Gastrocnemius medialis (tissue), 4 donors: Measurements from ENCODE around the gene TBC1D5.

Experiments
- POLR2A ChIP-seq, 2 donors: fragments of 450-650 bp; IDR thresholded peaks; one replicate each; pipeline ENCODE4 v1.6.1; 2017; ENCODE audit warnings: antibody characterized with exemption in 2 of 2, mild to moderate bottlenecking in 2 of 2, moderate library complexity in 2 of 2
- TF ChIP-seq, protein P1 (sequence below), 5 experiments: fragments of 450-650 bp in 3 of 5; fragments of 200-600 bp in 2 of 5; sonication (generic) in 2 of 5; IDR thresholded peaks in 4 of 5; conservative IDR thresholded peaks in 1 of 5; 1 replicate in 4 of 5; 2 replicates in 1 of 5; pipeline ENCODE4 v1.5.1; 2016 to 2019; ENCODE audit warnings: antibody characterized with exemption in 5 of 5, mild to moderate bottlenecking in 3 of 5, moderate library complexity in 3 of 5

DNA sequence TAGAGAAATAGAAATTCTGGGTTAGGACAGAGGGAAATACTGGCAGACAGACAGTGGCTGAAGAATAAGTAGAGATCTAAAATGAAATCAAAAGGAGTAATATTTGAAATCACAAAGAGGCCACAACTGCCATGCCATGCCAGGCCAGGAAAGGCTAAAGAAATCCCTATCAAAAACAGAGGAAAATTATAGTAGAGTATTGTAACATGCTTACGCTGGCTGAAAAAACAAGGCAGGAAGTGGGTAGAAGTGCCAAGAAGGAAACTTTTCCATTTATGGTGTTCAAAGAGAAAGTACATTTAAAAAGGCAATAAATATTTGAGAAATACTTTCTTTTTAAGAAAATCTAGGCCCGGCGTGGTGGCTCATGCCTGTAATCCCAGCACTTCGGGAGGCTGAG is 442.0 kb downstream of the TBC1D5 start:
- TF ChIP-seq, protein P1, sequence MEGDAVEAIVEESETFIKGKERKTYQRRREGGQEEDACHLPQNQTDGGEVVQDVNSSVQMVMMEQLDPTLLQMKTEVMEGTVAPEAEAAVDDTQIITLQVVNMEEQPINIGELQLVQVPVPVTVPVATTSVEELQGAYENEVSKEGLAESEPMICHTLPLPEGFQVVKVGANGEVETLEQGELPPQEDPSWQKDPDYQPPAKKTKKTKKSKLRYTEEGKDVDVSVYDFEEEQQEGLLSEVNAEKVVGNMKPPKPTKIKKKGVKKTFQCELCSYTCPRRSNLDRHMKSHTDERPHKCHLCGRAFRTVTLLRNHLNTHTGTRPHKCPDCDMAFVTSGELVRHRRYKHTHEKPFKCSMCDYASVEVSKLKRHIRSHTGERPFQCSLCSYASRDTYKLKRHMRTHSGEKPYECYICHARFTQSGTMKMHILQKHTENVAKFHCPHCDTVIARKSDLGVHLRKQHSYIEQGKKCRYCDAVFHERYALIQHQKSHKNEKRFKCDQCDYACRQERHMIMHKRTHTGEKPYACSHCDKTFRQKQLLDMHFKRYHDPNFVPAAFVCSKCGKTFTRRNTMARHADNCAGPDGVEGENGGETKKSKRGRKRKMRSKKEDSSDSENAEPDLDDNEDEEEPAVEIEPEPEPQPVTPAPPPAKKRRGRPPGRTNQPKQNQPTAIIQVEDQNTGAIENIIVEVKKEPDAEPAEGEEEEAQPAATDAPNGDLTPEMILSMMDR (IDR thresholded peaks at IDR 0.05 in 4 of 5, conservative IDR thresholded peaks at IDR 0.05 in 1 of 5) = no peak
- TF ChIP-seq POLR2A (IDR thresholded peaks at IDR 0.05) = no peak
